Measurements from ENCODE around the gene PCDHA9.

The PCDHA9 gene

GRCh38 chr5:140877262-140877581 is 29.0 kb downstream of the PCDHA9 start:
- in situ Hi-C loops (cut with HindIII; ENCODE audit: low sequenced_read_pairs) = no loop called here

DNA sequence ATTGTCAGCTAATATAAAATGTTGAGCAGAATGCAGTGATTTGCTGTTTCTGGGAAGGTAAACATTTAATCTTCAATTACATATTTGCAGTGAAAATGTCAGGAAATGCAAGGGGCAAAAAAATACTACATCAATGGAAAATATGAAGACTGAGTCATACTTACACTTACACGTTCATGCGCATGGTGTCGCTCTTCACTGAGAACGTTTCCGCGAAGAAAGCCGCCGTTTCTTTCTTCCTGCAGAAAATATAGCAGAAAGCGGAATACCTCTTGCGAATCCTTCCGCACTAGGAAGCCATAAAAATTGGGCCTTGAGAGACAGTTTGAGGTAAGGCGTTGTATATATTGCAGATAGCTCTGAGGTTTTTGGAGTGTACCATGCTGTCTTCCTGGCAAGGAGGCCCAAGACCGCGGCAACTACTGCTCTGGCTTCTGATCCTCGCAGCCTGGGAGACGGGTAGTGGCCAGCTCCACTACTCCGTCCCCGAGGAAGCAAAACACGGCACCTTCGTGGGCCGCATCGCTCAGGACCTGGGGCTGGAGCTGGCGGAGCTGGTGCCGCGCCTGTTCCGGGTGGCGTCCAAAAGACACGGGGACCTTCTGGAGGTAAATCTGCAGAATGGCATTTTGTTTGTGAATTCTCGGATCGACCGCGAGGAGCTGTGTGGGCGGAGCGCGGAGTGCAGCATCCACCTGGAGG is 33.9 kb downstream of the PCDHA9 start, which contains the start of gene PCDHA13:
PCDHA13 (plus strand) TSS at position 236 of the 702 bp plus-strand sequence; CDS start at position 381, 145 bp downstream.
- in situ Hi-C loops (cut with HindIII; ENCODE audit: low sequenced_read_pairs) = no loop called here

DNA sequence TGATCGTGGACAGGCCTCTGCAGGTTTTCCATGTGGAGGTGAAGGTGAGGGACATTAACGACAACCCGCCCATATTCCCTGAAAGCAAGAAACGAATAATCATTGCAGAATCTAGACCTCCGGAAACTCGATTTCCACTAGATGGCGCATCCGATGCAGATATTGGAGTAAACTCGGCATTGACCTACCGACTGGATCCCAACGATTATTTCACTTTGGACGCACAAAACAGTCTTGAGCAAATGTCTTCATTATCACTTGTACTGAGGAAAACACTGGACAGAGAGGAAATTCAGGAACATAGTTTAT is 34.4 kb downstream of the PCDHA9 start:
- in situ Hi-C loops (cut with HindIII; ENCODE audit: low sequenced_read_pairs) = no loop called here

GRCh38 chr5:140883373-140883772 is 35.2 kb downstream of the PCDHA9 start:
- in situ Hi-C loops (cut with HindIII; ENCODE audit: low sequenced_read_pairs) = no loop called here

DNA sequence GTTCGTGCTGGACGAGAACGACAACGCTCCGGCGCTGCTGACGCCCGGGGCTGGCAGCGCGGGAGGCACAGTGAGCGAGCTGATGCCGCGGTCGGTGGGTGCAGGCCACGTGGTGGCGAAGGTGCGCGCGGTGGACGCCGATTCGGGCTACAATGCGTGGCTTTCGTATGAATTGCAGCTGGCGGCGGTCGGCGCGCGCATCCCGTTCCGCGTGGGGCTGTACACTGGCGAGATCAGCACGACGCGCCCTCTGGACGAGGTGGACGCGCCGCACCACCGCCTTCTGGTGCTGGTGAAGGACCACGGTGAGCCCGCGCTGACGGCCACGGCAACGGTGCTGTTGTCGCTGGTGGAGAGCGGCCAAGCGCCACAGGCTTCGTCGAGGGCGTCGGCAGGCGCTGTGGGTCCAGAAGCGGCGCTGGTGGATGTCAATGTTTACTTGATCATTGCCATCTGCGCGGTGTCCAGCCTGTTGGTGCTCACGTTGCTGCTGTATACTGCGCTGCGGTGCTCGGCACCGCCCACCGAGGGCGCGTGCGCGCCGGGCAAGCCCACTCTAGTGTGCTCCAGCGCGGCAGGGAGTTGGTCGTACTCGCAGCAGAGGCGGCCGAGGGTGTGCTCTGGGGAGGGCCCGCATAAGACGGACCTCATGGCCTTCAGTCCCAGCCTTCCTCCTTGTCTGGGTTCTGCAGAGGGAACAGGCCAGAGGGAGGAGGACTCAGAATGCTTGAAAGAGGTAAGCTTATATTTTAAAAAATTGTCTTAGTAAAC is 35.9 kb downstream of the PCDHA9 start:
- in situ Hi-C loops (cut with HindIII; ENCODE audit: low sequenced_read_pairs) = no loop called here
